Fibroblast of skin of left biceps (primary cell): Measurements from ENCODE around the gene NPC1.

Experiments
- DNase-seq, 2 experiments: peaks; one replicate each; pipeline ENCODE4 v3.0.0-alpha.2; 2013; ENCODE audit warnings: low read depth in 2 of 2

NPC1 gene

DNA sequence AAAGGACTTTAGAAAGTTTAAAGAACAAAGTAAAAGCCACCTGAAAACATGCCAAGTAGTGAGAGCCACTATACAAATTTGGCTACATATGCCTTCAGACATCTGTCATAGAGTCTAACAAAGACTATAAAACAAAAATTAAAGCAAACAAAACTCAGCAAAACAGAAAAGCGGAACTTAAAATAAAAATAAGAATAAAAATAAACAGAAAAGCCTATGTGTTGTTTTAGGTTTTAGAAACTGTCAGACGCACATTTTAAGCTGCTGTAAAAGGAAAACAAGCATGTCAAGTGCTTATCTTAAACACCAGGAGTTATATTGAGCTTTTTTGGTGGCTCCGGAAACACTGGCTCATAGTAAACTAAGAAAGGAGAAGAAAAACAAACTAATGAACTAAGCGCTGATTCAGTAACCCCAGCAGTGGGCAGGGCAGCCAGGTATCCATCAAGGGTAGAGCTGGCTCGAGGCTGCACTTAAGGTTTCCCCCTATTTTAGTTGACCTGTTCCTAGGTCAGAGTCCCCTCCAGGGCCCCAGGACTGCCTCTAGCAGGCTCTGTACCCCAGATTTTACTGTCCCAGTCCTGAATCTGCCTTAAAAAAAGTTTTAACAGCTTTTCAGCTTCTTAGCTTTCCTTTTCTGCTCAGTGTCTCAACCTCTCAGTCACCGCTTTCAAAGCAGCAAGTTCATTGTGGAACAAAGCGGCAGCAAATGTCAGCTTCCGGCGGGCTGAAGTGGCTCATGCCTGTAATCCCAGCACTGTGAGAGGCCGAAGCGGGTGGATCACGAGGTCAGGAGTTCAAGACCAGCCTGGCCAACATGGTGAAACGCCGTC is 98.4 kb downstream of the NPC1 start:
- no peak for DNase-seq

- DNase-seq, result no peak
Measured at GRCh38 chr18:23485386-23485785, 100.9 kb downstream of the NPC1 start.

DNA sequence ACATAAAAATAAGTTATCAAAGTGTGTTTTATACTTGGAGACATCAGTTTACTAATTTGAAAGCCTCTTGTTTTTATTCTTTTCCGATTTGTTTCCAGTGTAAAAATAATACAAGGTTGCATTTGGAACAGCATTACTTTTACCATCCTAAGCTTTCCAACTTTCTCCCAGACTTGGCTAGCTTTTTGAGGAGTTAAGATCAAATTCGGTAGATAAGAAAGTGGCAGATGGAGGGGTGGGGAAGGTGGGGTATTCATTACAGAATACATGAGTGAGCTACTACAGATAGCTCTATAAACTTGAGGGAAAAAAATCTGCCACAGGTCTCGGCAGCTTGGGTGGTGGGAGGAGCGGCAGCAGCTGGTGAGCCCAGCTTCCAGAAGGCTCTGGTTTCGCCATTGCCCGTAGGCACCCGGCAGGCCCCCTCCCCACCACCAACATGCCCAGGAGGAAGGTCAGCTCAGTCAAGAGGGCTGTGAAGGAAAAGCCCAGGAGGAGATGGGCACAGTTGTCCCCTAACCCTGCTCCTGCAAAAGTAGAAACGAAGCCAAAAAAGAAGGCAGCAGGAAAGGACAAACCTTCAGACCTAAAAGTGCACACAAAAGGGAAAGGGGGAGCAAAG is 101.6 kb downstream of the NPC1 start:
- DNase-seq, result no peak
